ENCODE data around the gene KHK. TPM values are rescaled to one million over a fixed set of nuclear protein-coding genes. Genes with fewer than 3 reads are reported as not detected.

The KHK gene
- total RNA-seq, 2 donors from 2014 or later: 0.91 to 7.0 TPM

DNA sequence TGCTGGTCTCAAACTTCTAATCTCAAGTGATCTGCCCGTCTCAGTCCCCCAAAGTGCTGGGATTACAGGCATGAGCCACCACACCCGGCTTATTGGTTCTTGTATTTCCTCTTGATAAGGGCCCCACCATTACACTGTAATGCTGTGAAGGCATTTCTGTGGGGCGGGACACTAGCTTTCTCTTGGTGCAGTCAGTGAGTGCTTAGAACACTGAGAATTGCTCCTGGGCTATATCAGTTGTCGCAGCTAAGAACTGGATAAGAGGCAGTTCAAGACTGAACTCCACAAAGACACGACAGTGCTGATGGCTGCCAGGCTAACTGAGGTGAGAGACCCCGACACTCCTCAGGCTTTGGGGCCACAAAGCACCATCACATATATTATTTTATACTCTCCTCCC is 2.1 kb downstream of the KHK start:
- intact Hi-C loops (cut with DNase I): loop anchor here (5.0 kb wide), 1 partner anchor 126 kb away; no protein-coding TSS in a partner anchor
- WGBS: 96% methylated on average over 6 of the region's 6 CpGs
- Histone ChIP-seq H3K36me3 (no peaks in the 10 kb centered on the region), H3K9me3 (no peaks in the 10 kb centered on the region), H3K4me3 (no peak overlapping the region), H3K4me1 (replicated peaks) (no peaks in the 10 kb centered on the region), H3K27ac (no peak overlapping the region), H3K27me3 (replicated peaks; ENCODE audit: insufficient read depth) (no peaks in the 10 kb centered on the region)
- TF ChIP-seq POLR2AphosphoS5 (IDR thresholded peaks at IDR 0.05): no peak
- TF ChIP-seq, protein P1, sequence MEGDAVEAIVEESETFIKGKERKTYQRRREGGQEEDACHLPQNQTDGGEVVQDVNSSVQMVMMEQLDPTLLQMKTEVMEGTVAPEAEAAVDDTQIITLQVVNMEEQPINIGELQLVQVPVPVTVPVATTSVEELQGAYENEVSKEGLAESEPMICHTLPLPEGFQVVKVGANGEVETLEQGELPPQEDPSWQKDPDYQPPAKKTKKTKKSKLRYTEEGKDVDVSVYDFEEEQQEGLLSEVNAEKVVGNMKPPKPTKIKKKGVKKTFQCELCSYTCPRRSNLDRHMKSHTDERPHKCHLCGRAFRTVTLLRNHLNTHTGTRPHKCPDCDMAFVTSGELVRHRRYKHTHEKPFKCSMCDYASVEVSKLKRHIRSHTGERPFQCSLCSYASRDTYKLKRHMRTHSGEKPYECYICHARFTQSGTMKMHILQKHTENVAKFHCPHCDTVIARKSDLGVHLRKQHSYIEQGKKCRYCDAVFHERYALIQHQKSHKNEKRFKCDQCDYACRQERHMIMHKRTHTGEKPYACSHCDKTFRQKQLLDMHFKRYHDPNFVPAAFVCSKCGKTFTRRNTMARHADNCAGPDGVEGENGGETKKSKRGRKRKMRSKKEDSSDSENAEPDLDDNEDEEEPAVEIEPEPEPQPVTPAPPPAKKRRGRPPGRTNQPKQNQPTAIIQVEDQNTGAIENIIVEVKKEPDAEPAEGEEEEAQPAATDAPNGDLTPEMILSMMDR (IDR thresholded peaks at IDR 0.05): no peak
- TF ChIP-seq POLR2A (IDR thresholded peaks at IDR 0.05): no peak
- DNase-seq (ENCODE audit: low spot score): no peak

DNA sequence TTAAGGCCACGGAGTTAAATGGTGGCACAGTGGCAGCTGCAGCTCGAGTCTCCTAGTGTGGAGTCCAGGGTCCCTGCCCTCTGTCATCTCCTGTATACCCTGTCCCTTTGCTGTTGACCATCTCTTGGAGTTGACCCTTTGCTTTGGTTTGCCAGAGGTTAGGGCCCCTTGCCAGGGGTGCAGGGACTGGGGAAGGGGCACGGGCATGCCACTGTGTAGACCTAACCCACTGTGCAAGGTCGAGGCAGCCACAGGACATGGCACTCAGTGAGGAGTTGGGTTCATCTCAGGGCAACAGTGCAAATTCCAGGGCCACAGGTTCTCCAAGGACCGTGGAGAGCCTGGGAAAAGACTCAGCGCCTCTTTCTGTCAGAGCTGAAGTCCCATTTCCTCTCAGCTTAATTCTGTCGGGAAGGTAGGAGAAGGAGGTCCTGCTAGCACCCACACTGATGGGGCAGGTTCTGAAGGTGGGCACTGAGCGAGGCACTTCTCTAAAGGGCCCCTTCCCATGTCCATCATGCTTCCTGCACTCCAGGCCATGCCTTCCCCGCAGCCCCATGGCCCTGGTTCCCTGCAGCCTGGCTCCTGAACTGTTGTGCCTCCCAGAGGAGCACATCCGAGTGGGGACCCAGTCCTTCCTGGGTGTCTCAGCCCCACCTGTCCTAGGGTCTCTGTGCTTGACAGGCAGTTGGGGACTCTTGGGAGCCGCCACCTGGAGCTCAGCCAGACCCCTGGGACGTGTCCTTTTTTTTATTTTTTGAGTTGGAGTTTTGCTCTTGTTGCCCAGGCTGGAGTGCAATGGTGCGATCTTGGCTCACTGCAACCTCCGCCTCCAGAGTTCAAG is 2.8 kb downstream of the KHK start:
- TF ChIP-seq POLR2A (IDR thresholded peaks at IDR 0.05) (no peak), POLR2AphosphoS5 (IDR thresholded peaks at IDR 0.05) (no peak)
- TF ChIP-seq, protein P1 (IDR thresholded peaks at IDR 0.05): no peak
- no peaks in the 10 kb centered on the region for H3K9me3 ChIP-seq
- no peak overlapping the region for H3K27ac ChIP-seq
- H3K4me1 ChIP-seq (replicated peaks): no peaks in the 10 kb centered on the region
- H3K36me3 ChIP-seq: no peaks in the 10 kb centered on the region
- no peak for DNase-seq (ENCODE audit: low spot score)
- WGBS: 87% methylated on average over 14 of the region's 14 CpGs
- no peak overlapping the region for H3K4me3 ChIP-seq
- no peaks in the 10 kb centered on the region for H3K27me3 ChIP-seq (replicated peaks; ENCODE audit: insufficient read depth)
- intact Hi-C loops (cut with DNase I): loop anchor here (5.0 kb wide), 1 partner anchor 127 kb away; no protein-coding TSS in a partner anchor

DNA sequence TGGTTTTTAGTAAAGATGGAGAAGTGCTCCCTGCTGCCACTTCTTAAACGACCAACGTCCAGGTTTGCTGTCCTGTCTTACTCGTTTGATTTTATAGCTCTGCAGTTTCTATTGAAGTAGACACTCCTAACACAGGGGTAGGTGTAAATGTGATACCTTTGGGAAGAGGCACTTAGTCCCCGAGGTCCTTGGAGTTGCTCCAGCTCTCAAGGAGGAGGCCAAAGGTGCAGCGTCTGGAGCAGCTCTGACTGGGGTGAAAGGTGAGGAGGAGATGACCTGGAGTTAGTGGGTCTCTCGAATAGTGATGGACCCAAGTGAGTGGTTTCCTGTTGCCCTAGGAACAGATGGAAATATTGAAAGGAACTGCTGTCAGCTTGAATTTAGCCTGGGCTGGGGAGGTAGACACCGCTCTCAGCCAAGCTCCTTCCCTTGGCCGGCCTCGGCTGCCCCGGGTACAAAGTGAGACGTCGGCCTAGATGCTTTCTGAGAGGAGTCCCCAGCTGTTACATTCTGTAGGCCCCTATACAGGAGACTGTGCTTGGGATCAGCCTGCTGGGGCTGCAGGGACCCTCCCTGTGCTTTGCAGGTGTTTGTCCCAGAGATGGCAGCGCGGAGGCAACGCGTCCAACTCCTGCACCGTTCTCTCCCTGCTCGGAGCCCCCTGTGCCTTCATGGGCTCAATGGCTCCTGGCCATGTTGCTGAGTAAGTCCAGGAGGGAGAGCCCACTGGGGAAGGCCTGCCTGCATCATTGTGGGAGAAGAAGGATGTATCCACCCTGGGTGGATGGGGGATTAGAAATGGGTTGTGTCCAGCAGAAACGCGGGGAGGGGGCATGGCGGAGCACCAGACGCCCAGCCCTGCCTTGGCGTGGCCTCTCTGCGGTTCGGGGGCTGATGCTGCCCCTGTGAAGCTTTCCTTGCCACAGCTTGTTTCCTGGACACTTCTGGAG is 5.4 kb downstream of the KHK start:
- TF ChIP-seq POLR2AphosphoS5 (IDR thresholded peaks at IDR 0.05) (no peak), POLR2A (IDR thresholded peaks at IDR 0.05) (no peak)
- TF ChIP-seq, protein P1 (IDR thresholded peaks at IDR 0.05): no peak
- WGBS: 68% methylated on average over 25 of the region's 25 CpGs
- intact Hi-C loops (cut with DNase I): no loop called here
- Histone ChIP-seq H3K27ac (no peak overlapping the region), H3K9me3 (no peaks in the 10 kb centered on the region), H3K4me1 (replicated peaks) (peaks cover 3% of the 10 kb centered on the region), H3K27me3 (replicated peaks; ENCODE audit: insufficient read depth) (no peaks in the 10 kb centered on the region), H3K4me3 (no peak overlapping the region), H3K36me3 (no peaks in the 10 kb centered on the region)
- DNase-seq (ENCODE audit: low spot score): no peak

DNA sequence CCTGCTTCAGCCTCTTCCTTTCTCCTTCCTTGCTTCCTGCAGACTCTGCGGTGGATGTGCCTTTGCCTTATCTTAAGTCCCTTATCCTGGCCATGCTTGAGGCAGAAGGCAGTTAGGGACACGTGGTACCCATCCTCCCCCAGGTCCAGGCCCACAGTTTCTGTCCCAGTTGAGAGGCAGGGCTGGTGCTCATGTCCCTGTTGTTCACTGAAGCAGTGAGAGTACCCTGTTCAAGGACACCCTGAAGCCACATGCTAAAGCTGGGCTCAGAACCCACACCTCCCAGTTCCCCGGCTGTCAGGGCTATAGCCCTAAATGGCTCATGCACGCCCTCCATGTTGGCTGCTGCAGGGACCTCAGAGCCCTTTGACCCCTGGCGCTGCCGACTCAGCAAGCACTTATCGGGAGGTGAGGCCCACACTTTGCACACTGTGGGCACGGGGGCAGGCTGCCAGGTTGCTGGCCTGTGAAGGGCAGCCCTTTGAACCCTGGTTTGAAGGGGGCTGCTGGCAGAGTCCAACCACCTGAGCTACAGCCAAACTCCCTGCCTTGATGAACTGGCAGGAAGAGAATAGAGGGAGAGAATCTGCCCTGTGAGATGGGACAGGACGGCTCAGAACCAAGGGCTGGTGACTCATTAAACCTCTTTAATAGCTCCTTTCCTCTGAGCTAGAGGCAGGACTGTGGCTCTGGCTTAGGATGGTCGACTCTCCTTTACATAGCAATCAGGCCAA is 6.3 kb downstream of the KHK start:
- Histone ChIP-seq H3K9me3 (no peaks in the 10 kb centered on the region), H3K36me3 (no peaks in the 10 kb centered on the region), H3K27ac (no peak overlapping the region), H3K27me3 (replicated peaks; ENCODE audit: insufficient read depth) (no peaks in the 10 kb centered on the region), H3K4me1 (replicated peaks) (peaks cover 3% of the 10 kb centered on the region), H3K4me3 (no peak overlapping the region)
- TF ChIP-seq POLR2A (IDR thresholded peaks at IDR 0.05): no peak
- intact Hi-C loops (cut with DNase I): no loop called here
- WGBS: 67% methylated on average over 10 of the region's 10 CpGs
- DNase-seq (ENCODE audit: low spot score): no peak

Measured in prostate gland (tissue), 2 donors.